Measurements from ENCODE around the gene RBM34. TPM values are rescaled to one million over a fixed set of nuclear protein-coding genes. Genes with fewer than 3 reads are reported as not detected.
"Not testable (repeated sequence)": the region's sequence is repeated elsewhere in the genome, so short reads cannot be mapped to it uniquely, and the experiment has no call there.

Gene RBM34
- total RNA-seq, 1 donor, result 24.0 TPM

GRCh38 chr1:235093696-235094592, 67.1 kb downstream of the RBM34 start:
- DNase-seq (ENCODE audit: low read depth in 2 of 3, low spot score in 2 of 3), result peak; percentile 59 to 87 (median 74)

- peak in 1 of 3 donors; percentile 56 for DNase-seq (ENCODE audit: low read depth in 2 of 3, low spot score in 2 of 3)
These were observed 67.9 kb downstream of the RBM34 start for GRCh38 chr1:235093013-235093695.

- DNase-seq (ENCODE audit: low read depth in 2 of 3, low spot score in 2 of 3), result not testable (repeated sequence)
These were observed 68.6 kb downstream of the RBM34 start for GRCh38 chr1:235092415-235092814.

- not testable (repeated sequence) for DNase-seq (ENCODE audit: low read depth in 2 of 3, low spot score in 2 of 3)
These were observed 69.0 kb downstream of the RBM34 start for GRCh38 chr1:235092045-235092406.

- DNase-seq (ENCODE audit: low read depth in 2 of 3, low spot score in 2 of 3), result not testable (repeated sequence)
These were observed 69.6 kb downstream of the RBM34 start for GRCh38 chr1:235091319-235092044.

- DNase-seq (ENCODE audit: low read depth in 2 of 3, low spot score in 2 of 3), result peak in 2 of 3 donors; percentile 61 to 82
These were observed 70.5 kb downstream of the RBM34 start for GRCh38 chr1:235090406-235091069.

GRCh38 chr1:235088907-235089306, 72.1 kb downstream of the RBM34 start:
- no peak for DNase-seq (ENCODE audit: low read depth in 2 of 3, low spot score in 2 of 3)

GRCh38 chr1:235088430-235088829, 72.6 kb downstream of the RBM34 start:
- DNase-seq (ENCODE audit: low read depth in 2 of 3, low spot score in 2 of 3), result no peak

GRCh38 chr1:235087906-235088305, 73.1 kb downstream of the RBM34 start:
- DNase-seq (ENCODE audit: low read depth in 2 of 3, low spot score in 2 of 3), result no peak

- not testable (repeated sequence) for DNase-seq (ENCODE audit: low read depth in 2 of 3, low spot score in 2 of 3)
These were observed 75.5 kb downstream of the RBM34 start for GRCh38 chr1:235085411-235086117.

Small RNA genes lying within 50 kb of the gene (small RNA-seq; reads per million reads assigned to genes)
- gene AL732292.1, result not detected
- not detected for gene MIR4753
- gene SNORA14B, result 159 reads per million, percentile 98 among the genes with 10 or more reads in this experiment

Other genes starting within 250 kb of the RBM34 start
- 51.7 TPM for gene TOMM20, start 32.4 kb downstream of the RBM34 start, total RNA-seq
- gene ARID4B, start 166.9 kb upstream of the RBM34 start, total RNA-seq, result 24.5 TPM
- gene GGPS1, start 167.3 kb upstream of the RBM34 start, total RNA-seq, result 8.9 TPM
- 11.8 TPM for gene TBCE, start 206.2 kb upstream of the RBM34 start, total RNA-seq